Endodermal cell (in vitro differentiated cells): ENCODE measurements around the gene SCRN2. TPM values are rescaled to one million over a fixed set of nuclear protein-coding genes. Genes with fewer than 3 reads are reported as not detected.

Source experiments
- DNase-seq: peaks from one replicate; pipeline ENCODE4 v3.0.0-alpha.2; 2017
- H3K27ac ChIP-seq: 2 replicates; pipeline ENCODE4 v1.5.1; 2013; ENCODE audit warnings: mild to moderate bottlenecking, low read depth, low read length, moderate library complexity
- H3K27me3 ChIP-seq: 2 replicates; pipeline ENCODE4 v1.6.1; 2013; ENCODE audit warnings: mild to moderate bottlenecking, low read length, moderate library complexity; ENCODE audit not compliant: insufficient read depth, control insufficient read depth, poor library complexity, severe bottlenecking
- H3K36me3 ChIP-seq: 2 replicates; pipeline ENCODE4 v1.7.0; 2013; ENCODE audit warnings: mild to moderate bottlenecking, low read length, moderate library complexity; ENCODE audit not compliant: control insufficient read depth, insufficient read depth
- H3K4me1 ChIP-seq: one replicate; pipeline ENCODE4 v1.7.0; 2013; ENCODE audit warnings: low read length; ENCODE audit not compliant: control insufficient read depth, insufficient read depth
- H3K4me3 ChIP-seq: 2 replicates; pipeline ENCODE4 v1.5.1; 2013; ENCODE audit warnings: mild to moderate bottlenecking, low read length, moderate library complexity
- H3K9ac ChIP-seq: 2 replicates; pipeline ENCODE4 v1.6.1; 2013; ENCODE audit warnings: mild to moderate bottlenecking, low read length, moderate library complexity; ENCODE audit not compliant: poor library complexity, severe bottlenecking; ENCODE audit errors: extremely low read depth
- H3K9me3 ChIP-seq: 2 replicates; pipeline ENCODE4 v1.6.1; 2013; ENCODE audit warnings: mild to moderate bottlenecking, low read length, moderate library complexity; ENCODE audit not compliant: control insufficient read depth
- H3K27ac Mint-ChIP-seq: 2 replicates; pipeline ENCODE4 v1.8.0; 2020; ENCODE audit warnings: mixed read lengths
- H3K27me3 Mint-ChIP-seq: 2 replicates; pipeline ENCODE4 v1.8.0; 2021; ENCODE audit warnings: mild to moderate bottlenecking, mixed read lengths; ENCODE audit not compliant: insufficient read depth
- H3K36me3 Mint-ChIP-seq: 2 replicates; pipeline ENCODE4 v1.8.0; 2020; ENCODE audit warnings: low read depth, mixed read lengths
- H3K4me1 Mint-ChIP-seq: 2 replicates; pipeline ENCODE4 v1.8.0; 2020; ENCODE audit warnings: mixed read lengths
- H3K4me3 Mint-ChIP-seq: 2 replicates; pipeline ENCODE4 v1.8.0; 2020; ENCODE audit warnings: mild to moderate bottlenecking, moderate library complexity, mixed read lengths
- H3K9me3 Mint-ChIP-seq: 2 replicates; pipeline ENCODE4 v1.8.0; 2020; ENCODE audit warnings: mild to moderate bottlenecking, mixed read lengths
- WGBS, 2 experiments: methylation state at CpG; one replicate each; pipeline versions ENCODE4 v1.1.5 to v1.1.7; 2013; ENCODE audit warnings: missing lambda C conversion rate in 2 of 2, mixed read lengths in 1 of 2; ENCODE audit not compliant: insufficient coverage in 1 of 2, insufficient read length in 1 of 2; 5-methylcytosine and 5-hydroxymethylcytosine counted together
- total RNA-seq, 2 donors: library from RNA; stranded (reverse); fragmentation: NEBNext Ultra II Directional in 1 of 2; extraction: Animal tissue kit (Norgen Biotek cat#: 25700) in 1 of 2; gene quantifications; 2 replicates in 1 of 2; 3 replicates in 1 of 2; pipeline ENCODE4 v1.2.1, GENCODE V29; 2021
- TF ChIP-seq, protein P1 (sequence below): fragments of 200-600 bp; sonication (generic); conservative IDR thresholded peaks from 2 replicates; pipeline ENCODE4 v1.5.0; 2021; ENCODE audit warnings: antibody characterized with exemption, mild to moderate bottlenecking

SCRN2 gene
- total RNA-seq, 2 donors from 2014 or later, result 54.5 to 71.9 TPM

DNA sequence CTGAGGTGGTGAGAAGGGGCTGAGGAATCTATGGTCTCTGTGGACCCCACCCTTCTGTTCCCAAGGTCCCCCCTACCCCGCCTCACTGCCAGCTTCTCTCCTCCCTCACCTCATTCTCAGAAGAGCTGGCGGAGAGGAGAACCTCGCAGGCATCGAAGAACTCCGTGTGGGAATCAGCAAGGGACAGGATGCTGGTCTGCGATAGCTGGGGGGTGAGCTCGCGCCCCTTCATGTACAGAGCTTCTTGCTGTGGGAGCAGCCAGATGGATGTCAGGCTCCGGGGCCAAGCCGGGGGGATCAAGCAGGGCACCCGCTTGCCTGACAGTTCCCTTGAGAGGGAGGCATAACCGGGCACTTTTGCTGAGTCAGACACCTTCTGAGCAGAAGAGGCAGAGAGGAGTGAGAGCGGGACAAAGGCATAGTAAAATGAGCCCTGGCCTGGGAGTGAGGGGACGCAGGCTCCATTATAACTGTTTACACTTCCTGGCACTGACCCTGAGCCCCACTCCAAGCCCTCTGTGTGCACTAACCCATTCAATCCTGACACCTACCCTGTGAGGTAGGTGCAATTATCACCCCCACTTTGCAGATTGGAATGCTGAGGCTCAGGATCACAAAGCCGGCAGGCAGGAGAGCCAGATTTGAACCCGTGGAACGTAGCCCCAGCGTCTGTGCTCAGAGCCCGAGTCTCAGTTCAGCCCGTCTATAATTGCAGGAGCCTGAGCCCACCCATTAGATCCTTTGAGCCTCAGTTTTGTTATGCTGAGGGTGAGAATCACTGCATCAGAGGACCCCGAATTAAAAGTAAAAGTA is 25.8 kb downstream of the SCRN2 start:
- Mint-ChIP-seq H3K27ac (no peak overlapping the region), H3K36me3 (peaks cover 18% of the 10 kb centered on the region), H3K4me1 (peaks cover 2% of the 10 kb centered on the region), H3K9me3 (no peaks in the 10 kb centered on the region), H3K4me3 (no peak overlapping the region), H3K27me3 (no peaks in the 10 kb centered on the region)
- H3K27me3 ChIP-seq, result no peaks in the 10 kb centered on the region
- DNase-seq, result no peak
- H3K9ac ChIP-seq, result no peak overlapping the region
- WGBS, 2 experiments, result 87 to 94% methylated on average over 20 to 21 of the region's 21 CpGs
- no peak overlapping the region for H3K27ac ChIP-seq
- peaks cover 13% of the 10 kb centered on the region for H3K36me3 ChIP-seq
- TF ChIP-seq, protein P1, sequence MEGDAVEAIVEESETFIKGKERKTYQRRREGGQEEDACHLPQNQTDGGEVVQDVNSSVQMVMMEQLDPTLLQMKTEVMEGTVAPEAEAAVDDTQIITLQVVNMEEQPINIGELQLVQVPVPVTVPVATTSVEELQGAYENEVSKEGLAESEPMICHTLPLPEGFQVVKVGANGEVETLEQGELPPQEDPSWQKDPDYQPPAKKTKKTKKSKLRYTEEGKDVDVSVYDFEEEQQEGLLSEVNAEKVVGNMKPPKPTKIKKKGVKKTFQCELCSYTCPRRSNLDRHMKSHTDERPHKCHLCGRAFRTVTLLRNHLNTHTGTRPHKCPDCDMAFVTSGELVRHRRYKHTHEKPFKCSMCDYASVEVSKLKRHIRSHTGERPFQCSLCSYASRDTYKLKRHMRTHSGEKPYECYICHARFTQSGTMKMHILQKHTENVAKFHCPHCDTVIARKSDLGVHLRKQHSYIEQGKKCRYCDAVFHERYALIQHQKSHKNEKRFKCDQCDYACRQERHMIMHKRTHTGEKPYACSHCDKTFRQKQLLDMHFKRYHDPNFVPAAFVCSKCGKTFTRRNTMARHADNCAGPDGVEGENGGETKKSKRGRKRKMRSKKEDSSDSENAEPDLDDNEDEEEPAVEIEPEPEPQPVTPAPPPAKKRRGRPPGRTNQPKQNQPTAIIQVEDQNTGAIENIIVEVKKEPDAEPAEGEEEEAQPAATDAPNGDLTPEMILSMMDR, result no peak
- no peak overlapping the region for H3K4me3 ChIP-seq
- no peaks in the 10 kb centered on the region for H3K4me1 ChIP-seq
- no peaks in the 10 kb centered on the region for H3K9me3 ChIP-seq

DNA sequence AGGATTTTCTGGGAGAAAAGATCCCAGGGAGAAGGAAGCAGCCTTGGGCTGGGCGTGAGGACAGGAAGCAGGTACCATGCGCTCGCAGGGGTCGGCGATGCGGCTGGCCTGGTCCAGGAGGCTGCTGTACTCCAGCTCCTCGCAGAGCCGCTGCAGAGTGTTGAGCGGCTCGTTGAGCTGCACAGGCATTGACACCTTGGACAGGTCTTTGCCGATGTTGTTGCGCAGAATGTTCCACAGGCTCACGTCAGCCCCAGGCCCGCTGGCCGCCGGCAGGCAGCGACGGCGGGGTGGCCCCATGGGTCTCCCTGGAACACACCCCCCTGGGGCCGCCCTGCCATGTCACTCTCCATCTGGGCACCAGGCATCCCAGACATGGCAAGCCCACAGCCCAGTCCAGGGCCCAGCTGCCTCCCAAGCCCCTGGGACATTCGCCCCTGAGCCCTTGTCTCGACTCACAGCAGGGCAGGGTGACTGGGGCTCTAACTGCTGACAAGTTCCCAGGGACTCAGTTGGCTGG is 27.5 kb downstream of the SCRN2 start:
- Histone ChIP-seq H3K27me3 (no peaks in the 10 kb centered on the region), H3K27ac (no peak overlapping the region), H3K36me3 (peaks cover 25% of the 10 kb centered on the region), H3K4me1 (no peaks in the 10 kb centered on the region), H3K9me3 (no peaks in the 10 kb centered on the region), H3K9ac (no peak overlapping the region), H3K4me3 (no peak overlapping the region)
- WGBS, 2 experiments, result 94 to 95% methylated on average over 17 to 22 of the region's 22 CpGs
- no peak for DNase-seq
- peaks cover 2% of the 10 kb centered on the region for H3K4me1 Mint-ChIP-seq
- H3K27me3 Mint-ChIP-seq, result no peaks in the 10 kb centered on the region
- H3K4me3 Mint-ChIP-seq, result no peak overlapping the region
- no peaks in the 10 kb centered on the region for H3K9me3 Mint-ChIP-seq
- peaks cover 22% of the 10 kb centered on the region for H3K36me3 Mint-ChIP-seq
- TF ChIP-seq, protein P1, result no peak
- H3K27ac Mint-ChIP-seq, result no peak overlapping the region

DNA sequence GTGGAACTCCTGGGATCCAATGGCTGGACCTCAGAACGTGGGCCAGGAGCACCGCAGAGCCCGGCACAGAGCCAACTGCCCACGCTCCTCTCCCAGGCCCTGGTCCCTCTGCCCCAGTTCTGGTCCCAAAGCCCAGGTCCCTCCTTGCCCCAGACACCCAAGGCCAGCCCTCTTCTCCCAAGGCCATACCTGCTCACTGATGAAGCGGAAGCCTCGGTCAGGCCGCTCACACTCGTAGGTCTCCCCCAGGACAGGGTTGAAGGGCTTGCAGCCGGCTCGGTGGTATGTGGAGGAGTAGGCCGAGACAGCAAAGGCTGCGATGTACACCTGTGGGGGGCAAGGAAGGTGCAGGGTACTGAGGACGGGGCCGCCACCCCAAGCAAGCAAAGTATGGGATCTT is 28.0 kb downstream of the SCRN2 start:
- H3K4me3 ChIP-seq, result no peak overlapping the region
- no peaks in the 10 kb centered on the region for H3K9me3 ChIP-seq
- Mint-ChIP-seq H3K36me3 (peaks cover 25% of the 10 kb centered on the region), H3K27ac (no peak overlapping the region), H3K4me1 (peaks cover 2% of the 10 kb centered on the region), H3K4me3 (no peak overlapping the region), H3K9me3 (no peaks in the 10 kb centered on the region), H3K27me3 (no peaks in the 10 kb centered on the region)
- H3K9ac ChIP-seq, result no peak overlapping the region
- no peaks in the 10 kb centered on the region for H3K27me3 ChIP-seq
- H3K36me3 ChIP-seq, result peaks cover 20% of the 10 kb centered on the region
- no peaks in the 10 kb centered on the region for H3K4me1 ChIP-seq
- no peak overlapping the region for H3K27ac ChIP-seq
- peak; percentile 30 for DNase-seq
- TF ChIP-seq, protein P1, result no peak
- 91 to 94% methylated on average over 9 to 14 of the region's 14 CpGs for WGBS, 2 experiments
